HG03103 (cell line): Measurements from ENCODE around the gene ARPC1A.
A peak's percentile ranks its signal among the peaks of the same experiment; 100 is the strongest.
"Not testable (repeated sequence)": the region's sequence is repeated elsewhere in the genome, so short reads cannot be mapped to it uniquely, and the experiment has no call there.

Source experiments
- ATAC-seq: cut with Tn5 transposase; IDR thresholded peaks from one replicate; pipeline ENCODE4 v1.9.1; 2021; ENCODE audit warnings: low read depth; ENCODE audit not compliant: unreplicated experiment

The ARPC1A gene

DNA sequence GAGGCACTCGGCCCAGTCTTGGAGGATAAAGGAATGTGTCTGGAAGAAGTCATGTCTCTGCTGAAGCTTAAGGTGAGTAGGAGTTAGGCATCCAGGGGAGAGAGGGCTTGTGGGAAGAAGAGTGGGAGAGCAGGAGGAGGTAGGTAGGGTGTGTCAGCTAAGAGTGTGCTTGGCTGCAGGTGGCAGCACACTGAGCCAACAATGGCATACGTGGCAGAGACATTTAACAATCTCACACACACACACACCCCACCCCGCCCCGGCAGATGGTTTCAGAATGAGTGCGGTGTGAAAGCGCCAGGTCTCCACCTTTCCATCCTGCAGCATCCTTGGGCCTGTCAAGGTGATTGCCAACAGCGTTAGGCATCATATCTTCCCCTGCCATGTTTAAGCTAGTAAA lies 11.2 kb upstream of the ARPC1A start:
- no peak for ATAC-seq

DNA sequence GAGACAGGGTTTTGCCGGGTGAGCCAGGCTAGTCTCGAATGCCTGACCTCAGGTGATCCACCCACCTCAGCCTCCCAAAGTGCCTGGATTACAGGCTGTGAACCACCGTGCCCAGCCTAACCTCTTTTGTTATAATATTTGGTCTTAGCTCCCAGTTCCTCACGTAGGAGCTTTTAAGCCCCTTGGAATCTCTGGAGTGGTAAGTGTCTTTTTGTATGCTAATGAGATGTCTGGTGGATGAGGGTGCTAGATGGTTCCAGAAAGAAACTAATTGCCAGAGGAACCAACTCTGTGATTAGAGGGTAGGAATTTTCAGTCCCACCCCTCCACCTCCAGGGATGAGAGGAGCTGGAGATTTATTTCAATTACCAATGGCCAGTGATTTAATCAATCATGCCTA lies 5.3 kb upstream of the ARPC1A start:
- no peak for ATAC-seq

DNA sequence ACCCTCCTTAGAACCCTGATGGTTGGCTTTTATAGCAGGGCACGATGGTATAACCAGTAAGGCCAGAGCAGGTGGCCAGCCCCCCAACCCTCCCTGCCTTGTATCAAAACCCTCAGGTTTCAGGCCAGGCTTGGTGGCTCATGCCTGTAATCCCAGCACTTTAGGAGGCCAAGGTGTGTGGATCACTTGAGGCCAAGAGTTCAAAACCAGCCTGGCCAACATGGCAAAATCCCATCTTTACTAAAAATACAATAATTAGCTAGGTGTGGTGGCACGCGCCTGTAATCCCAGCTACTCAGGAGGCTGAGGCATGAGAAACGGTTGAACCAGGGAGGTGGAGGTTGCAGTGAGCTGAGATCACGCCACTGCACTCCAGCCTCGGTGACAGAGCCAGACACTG lies 3.0 kb upstream of the ARPC1A start:
- not testable (repeated sequence) for ATAC-seq

DNA sequence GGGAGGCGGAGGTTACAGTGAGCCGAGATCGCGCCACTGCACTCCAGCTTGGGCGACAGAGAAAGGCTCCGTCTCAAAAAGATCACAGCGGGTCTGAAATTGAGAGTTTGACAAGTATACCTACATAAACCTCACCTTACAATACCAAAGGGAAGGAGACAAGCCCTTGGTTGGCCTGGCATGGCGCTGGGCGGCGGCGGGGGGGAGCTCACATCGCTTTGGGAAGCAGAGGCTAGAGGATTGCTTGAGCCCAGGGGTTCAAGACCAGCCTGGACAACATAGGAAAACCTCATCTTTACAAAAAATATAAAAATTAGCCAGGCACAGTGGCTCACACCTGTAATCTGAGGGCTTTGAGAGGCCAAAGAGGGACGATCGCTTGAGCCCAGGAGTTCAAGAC lies 1.1 kb upstream of the ARPC1A start:
- no peak for ATAC-seq

DNA sequence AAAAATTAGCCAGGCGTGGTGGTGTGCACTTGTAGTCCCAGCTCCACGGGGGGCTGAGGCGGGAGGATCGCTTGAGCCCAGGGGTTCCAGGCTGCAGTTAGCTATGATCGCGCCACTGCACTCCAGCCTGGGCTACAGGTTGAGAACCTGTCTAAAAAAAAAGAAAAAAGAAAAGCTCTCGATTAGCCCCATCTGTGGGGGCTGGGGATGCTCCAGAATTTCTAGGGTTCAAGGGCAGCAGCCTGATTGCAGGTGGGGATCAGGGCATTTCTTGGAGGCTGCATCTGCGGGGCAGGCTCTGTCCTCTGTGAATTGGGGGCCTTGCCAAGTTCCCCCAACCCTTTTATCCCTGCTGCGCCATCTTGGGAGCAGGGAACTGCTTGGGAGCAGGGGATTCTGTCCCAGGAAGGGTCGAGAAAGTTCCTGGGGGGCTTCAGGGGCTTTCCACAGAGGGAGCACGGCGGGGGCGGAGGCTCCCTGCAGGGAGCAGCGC lies 651 bp upstream of the ARPC1A start:
- no peak for ATAC-seq

DNA sequence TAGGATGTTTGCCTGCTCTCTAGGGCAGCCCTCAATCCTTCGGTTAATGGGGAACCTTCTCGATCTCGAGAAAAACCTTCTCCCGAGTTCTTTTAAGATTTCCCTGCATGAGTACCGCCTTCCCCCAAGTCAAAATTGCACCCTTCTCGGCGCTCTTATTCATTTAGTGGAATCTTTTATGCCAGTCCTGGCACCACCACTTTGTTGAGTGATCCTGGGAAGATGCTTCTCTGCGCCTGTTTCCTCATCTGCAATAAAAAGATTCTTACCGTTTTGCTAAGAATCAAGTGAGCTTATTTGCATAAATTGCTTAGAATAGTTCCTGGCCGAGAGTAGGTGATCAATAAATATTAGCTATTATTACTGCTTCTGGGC lies 697 bp downstream of the ARPC1A start:
- no peak for ATAC-seq

DNA sequence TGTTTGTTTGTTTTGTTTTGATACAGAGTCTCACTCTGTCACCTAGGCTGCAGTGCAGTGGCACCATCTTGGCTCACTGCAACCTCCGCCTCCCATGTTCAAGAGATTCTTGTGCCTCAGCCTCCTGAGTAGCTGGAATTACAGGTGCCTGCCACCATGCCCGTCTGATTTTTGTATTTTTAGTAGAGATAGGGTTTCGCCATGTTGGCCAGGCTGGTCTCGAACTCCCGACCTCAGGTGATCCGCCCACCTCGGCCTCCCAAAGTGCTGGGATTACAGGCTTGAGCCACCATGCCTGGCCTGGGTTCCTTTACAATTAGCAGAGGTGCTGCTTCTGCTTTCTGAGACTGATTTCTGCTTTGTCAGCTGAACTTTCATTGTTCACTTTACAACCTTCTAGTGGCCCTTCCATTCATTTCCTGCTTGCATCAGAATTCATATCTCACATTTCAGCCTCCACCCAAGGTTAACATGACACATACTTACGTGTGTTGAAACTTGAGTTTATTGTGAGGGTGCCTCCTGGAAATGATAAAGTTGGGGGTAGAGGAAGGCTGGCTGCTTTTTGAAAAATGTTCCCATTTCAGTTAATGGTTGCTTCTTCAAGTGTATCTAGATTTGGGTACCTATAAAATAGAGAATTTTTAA lies 4.7 kb downstream of the ARPC1A start:
- not testable (repeated sequence) for ATAC-seq

DNA sequence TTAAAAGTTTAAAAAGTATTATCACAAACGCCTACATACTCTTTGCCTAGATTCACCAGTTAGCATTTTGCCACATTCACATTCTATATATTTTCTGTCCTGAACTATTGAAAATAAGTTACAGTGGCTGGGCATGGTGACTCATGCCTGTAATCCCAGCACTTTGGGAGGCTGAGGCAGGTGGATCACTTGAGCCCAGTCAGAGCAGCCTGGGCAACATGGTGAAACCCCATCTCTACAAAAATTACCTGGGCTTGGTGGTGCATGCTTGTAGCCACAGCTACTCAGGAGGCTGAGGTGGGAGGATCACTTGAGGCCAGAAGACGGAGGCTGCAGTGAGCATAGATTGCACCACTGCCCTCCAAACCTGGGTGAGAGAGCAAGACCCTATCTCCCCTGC lies 5.3 kb downstream of the ARPC1A start:
- no peak for ATAC-seq

DNA sequence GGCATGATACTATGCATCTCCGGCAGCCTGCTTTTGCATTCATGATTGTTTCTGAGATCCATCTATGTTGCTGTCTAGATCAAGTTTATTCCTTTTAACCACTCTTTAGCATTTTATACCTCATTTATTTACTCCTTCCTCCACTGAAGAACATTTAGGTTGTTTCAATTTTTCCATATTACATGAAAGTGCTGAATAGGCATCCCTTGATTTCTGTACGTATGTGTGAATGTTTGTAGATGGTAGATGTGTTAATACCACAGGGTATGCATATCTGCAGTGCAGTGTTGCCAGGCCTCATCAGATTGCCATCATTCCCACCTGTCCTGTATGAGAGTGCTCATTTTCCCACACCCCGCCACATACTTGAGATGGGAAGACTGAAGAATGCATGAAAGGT lies 13.9 kb downstream of the ARPC1A start:
- no peak for ATAC-seq

DNA sequence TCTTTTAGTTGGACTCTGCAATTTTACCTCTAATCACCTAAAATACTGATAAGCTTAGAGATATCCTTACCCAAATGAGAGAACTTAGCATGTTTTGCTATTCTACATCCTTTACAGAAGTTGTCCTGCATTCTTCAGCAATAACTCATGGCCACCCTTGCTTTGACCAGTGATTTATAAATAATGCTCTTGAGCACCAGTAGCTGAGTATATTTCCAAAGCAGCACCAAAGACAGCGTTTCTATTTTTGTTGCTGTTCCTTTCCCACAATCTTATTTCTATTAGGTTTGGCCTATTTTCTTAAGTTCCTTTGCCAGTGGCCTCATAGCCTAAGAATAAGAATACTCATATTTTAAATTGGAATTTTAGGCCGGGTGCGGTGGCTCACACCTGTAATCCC lies 15.0 kb downstream of the ARPC1A start:
- no peak for ATAC-seq

DNA sequence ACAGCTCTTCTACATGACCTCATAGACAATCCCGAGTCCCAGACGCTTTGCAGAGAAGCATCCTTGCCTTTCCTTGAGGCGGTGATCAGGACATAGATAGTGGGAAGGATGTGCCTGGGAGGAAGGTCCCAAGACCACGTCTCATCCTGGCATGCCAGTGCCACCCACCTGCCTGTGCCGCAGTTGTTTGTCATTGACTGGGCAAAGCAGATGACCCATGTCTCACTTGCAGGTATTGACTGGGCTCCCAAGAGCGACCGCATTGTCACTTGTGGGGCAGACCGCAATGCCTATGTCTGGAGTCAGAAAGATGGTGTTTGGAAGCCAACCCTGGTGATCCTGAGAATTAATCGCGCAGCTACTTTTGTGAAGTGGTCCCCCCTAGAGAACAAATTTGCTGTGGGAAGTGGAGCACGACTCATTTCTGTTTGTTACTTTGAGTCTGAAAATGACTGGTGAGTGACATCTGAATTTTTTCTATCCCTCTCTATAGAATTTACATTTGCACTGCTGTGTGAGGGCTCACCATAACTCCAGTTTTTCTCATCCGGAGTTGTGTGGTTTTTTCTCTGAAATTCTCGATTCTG lies 18.5 kb downstream of the ARPC1A start:
- ATAC-seq: no peak

DNA sequence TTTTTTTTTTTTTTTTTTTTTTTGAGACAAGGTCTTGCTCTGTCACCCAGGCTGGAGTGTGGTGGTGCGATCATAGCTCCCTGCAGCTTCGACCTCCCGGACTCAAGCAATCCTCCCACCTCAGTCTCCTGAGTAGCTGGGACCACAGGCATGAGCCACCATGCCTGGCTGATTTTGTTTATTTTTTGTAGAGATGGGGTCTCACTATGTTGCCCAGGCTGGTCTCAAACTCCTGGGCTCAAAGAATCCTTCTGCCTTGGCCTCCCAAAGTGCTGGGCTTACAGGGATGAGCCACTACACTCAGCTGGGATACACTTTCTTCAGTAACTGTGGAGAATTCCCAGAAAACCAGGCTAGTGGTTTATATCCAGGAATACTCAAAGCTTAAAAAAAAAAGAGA lies 24.9 kb downstream of the ARPC1A start:
- not testable (repeated sequence) for ATAC-seq

DNA sequence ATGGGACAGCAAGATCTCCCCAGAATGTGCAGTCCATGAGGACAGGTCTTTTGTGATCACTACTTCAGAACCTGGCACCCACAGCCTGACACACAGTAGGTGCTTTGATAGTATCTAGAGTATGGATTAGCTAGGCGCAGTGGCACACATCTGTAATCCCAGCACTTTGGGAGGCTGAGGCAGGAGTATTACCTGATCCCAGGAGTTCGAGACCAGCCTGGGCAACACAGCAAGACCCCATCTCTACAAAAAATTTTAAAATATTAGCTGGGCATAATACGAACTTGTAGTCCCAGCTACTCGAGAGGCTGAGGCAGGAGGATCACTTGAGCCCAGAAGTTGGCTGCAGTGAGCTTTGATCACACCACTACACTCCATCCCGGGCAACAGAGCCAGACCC lies 26.5 kb downstream of the ARPC1A start:
- ATAC-seq: no peak

DNA sequence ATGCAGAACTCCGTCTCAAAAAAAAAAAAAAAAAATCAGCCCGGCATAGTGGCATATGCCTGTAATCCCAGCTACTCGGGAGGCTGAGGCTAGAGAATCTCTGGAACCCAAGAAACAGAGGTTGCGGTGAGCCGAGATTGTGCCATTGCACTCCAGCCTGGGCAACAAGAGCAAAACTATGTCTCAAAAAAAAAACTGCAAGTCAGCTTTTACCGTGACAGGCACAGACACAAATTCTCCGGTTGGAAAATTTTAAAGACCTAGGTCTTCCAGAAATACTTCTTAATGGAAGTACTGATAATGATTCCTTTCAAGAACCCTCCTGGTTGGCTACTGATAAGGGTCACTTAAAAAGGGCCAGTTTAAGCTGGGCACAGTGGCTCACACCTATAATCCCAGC lies 29.4 kb downstream of the ARPC1A start:
- ATAC-seq: no peak

DNA sequence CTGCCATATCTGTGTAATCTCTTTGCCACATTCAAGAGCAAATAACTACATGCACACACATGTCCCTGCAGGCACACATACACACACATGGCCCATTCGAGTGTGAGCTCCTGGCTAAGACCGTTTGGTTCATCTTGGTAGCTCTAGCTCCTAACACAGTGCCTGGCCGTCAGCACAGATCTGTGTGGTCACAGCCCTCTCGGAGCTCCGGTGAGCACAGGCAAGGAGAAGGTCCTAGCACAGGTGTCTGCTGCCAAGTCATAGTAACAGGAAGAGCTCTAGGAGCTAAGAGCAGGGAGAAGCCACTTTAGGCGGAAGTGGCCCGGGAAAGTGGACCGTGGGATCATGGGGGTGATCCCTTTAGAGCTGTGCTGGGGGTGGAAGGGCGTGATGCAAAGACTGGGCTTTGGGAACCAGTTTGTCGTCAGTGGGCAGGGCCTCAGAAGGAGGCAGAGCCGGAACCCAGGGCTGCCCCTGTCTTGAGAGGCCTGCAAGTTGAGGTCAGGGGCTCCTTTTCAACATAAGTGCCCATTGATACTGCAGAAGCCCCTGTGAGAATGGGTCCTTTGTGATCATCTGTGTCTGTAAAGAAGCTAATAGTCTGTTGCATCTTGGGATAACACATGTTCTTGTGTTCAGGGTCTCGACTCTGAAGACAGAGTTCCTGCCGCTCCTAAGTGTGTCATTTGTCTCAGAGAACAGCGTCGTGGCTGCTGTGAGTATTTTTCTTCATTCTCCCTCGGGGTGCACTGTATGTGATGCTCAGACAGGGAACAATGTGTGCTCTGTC lies 32.2 kb downstream of the ARPC1A start:
- no peak for ATAC-seq

DNA sequence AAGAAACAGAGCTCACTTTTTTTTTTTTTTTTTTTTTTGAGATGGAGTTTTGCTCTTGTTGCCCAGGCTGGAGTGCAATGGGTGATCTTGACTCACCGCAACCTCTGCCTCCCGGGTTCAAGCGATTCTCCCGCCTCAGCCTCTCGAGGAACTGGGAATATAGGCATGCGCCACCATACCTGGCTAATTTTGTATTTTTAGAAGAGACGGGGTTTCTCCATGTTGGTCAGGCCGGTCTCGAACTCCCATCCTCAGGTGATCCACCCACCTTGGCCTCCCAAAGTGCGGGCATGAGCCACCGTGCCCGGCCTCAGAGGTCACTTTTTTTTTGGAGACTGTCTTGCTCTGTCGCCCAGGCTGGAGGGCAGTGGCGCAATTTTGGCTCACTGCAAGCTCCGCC lies 32.8 kb downstream of the ARPC1A start:
- not testable (repeated sequence) for ATAC-seq

DNA sequence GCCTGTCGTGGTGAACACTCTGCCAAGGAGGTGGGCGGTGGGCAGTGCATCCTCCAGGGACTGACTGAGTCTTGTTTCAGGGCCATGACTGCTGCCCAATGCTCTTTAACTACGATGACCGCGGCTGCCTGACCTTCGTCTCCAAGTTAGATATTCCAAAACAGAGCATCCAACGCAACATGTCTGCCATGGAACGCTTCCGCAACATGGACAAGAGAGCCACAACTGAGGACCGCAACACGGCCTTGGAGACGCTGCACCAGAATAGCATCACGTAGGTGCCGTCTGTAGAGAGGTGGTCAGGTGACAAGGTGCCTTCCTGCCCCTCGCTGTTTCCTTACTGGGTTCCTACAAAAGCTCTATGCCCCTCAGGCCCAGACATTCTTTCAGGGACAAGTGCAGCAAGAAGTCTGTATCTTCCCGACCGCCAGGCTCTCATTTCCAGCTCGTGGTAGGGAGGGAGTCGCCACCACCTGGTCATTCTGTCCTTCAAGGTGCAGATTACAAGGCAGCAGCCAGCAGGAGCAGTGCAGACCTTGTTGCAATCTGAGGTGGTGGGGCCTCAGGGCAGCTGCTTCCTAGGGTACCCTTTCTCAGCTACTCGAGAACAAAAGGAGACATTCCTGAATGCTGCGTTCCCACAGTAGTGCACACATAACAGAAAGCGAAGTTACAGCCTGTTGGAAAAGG lies 33.9 kb downstream of the ARPC1A start:
- no peak for ATAC-seq

DNA sequence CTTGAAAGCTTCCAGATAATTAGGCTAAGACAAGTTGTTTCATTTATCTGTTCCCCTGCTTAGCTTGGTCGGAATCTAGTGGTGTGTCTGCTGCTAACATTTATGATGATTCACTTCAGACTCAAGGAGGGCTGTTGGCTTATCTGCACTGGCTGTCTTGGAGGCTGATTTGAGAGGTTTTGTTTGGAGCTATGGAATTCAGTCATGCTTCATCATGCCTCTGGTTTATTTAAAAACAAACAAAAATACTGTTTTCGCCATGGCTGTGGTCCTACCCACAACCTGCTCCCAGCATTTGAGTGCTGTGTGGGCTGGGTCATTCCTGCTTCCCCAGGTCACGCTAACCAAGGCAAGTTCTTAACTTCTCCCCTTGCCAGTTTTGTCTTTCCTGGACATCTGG lies 37.1 kb downstream of the ARPC1A start:
- ATAC-seq: no peak

DNA sequence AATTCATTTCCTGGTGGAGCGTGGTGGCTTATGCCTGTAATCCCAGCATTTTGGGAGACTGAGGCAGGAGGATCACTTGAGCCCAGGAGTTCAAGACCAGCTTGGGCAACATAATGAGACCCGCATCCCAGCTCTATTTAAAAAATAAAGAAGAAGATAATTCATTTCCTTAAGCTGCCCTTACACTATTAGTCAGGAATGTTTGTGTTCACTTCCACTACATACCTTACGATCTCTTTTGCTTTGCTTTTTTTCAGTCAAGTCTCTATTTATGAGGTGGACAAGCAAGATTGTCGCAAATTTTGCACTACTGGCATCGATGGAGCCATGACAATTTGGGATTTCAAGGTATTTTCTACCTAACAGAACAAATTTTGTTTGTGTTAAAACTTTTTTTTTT lies 37.6 kb downstream of the ARPC1A start:
- ATAC-seq: no peak

DNA sequence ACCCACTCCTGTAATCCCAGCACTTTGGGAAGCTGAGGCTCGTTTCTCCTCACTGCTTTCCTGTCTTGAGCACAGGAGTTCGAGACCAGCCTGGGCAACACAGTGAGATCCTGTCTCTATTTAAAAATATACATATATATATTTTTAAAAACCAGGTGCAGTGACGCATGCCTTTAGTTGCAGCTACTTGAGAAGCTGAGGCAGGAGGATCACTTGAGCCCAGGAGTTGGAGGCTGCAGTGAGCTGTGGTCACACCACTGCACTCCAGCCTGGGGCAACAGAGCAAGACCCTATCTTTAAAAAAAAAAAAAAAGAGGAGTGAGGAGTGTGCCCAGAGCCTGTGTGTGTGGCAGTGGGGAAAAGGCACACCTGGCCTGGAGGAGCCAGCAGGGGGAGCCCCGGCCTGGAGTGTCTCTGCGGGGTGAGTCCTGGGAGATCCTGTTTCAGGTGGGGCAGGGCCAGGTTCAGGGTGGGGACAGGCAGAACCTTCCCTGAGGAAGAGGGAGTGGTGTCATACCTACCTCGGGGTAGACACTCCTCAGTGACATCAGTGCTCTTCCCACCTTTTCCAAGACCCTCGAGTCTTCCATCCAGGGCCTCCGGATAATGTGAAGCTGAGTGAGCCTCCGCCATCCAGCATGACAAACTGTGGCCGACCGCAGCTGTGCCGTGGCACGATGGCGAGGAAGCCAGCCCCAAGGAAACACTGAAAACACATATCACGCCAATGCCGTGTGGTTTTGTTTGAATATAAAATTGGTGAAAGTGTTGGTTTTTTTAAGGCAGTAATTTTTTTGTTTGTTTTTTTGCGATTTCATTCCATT lies 39.8 kb downstream of the ARPC1A start:
- ATAC-seq: peak; percentile 54
